HG03432 (cell line): Measurements from ENCODE around the gene SMURF1.

ENCODE experiments used
- ATAC-seq: cut with Tn5 transposase; IDR thresholded peaks from one replicate; pipeline ENCODE4 v1.9.1; 2021; ENCODE audit warnings: mild to moderate bottlenecking, moderate library complexity; ENCODE audit not compliant: unreplicated experiment

SMURF1 gene

DNA sequence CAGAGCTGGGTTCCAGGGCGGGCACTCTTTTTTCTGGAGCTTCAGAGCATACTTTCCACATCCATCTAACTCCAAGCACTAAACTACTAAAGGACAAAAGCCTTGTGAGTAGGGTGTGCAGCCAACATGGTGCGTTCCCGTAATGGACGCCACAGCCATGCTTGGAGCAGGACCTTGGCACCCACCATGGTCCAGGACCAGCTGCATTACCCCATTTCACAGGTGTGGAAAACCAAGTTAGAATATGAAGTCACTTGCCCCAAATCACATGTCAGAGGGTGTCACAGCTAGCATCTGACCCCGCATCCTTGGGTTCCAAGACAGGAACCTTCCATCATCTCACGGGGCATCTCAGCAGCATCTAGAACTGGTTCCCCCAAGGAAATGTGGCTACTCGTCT is 112.4 kb downstream of the SMURF1 start:
- ATAC-seq = no peak

DNA sequence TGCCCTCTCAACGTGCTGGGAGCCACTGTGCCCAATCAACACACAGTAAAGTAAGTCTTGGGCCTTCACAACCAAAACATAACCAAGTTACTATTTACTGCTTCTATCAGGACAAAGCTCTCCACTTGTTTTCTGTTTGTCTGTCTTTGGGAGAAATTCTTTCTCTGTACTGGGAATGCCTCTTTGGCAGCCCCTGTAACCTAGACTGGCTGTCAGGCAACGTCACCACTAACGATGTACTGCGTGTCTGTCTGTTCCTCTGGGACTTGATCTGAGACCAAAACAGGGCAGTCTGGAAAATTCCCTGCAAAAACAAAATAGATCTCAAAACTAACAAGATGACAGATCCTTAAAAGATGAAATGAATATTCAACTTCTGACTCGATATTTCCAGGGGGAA is 113.0 kb downstream of the SMURF1 start:
- no peak for ATAC-seq

DNA sequence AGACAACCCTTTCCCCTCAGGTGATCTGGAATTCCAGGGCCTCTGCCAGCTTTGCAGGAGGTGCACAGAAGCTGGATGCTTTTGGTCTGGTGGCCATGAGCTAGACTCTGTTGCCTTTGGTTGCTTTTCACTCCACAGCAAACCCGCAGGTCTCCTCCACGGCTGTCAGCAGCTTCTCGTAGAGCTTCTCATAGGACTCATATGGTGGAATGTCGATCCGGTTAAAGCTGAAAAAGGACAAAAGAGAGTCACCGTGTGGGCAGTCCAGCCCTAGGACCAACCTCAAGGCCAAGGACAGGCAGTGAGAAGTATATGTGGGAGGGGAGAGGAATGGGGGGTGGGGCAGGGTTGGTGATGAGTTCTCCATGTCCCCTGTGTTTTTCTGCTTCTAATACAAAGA is 113.5 kb downstream of the SMURF1 start:
- ATAC-seq = no peak

- no peak for ATAC-seq
Observed at GRCh38 chr7:99029466-99030435, 114.2 kb downstream of the SMURF1 start.

DNA sequence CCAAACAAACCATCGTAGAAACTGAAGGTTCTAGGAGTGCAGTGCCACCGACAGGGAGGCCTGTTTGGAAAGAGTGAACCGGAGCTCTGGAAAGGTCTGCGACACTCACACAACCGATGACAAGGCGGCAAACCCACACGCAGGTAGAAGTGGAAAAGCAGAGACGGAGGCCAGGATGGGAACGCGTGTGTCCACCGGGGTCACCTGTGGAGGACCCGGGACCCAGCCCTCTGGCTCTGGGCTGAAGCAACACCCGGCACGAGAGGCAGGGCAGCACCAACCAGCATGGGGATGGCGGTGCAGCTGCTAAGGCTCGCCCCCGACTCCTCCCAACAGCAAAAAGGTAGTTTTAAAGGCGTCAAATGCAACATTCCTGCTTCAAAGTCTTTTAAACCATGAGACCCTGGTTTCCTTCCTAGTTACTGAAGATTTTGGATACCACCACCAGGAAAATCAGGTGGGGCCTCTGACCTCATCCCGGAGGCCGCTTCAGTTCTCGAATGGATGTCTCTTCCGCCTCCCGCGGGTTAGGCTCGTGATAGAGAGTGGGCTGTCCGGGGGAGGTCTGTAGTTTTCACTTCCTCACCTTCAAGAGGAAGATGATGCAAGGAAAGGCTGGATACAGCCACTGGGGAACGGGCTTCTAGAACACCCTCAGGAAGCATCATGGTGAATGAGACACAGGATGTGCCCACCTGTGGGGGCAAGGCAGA is 115.5 kb downstream of the SMURF1 start:
- no peak for ATAC-seq

DNA sequence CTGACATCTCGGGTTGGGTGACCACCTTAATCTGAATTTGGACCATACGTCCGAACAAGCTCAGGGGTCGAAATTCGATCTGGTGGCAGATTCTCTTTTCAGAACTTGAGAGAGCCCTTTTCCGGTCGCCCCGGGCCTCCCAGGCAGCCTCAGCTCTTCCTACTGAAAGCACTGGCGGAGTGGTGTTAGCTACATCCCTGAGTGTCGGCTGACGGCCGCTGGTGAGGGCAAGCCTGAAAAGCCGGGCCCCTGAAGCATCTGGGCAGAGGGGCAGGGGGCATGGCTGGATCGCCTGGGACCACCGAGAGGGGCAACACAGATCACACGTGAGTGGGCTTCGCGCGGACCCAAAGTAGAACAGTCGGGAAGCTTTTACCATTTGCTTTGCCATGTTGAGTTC is 116.1 kb downstream of the SMURF1 start:
- no peak for ATAC-seq

DNA sequence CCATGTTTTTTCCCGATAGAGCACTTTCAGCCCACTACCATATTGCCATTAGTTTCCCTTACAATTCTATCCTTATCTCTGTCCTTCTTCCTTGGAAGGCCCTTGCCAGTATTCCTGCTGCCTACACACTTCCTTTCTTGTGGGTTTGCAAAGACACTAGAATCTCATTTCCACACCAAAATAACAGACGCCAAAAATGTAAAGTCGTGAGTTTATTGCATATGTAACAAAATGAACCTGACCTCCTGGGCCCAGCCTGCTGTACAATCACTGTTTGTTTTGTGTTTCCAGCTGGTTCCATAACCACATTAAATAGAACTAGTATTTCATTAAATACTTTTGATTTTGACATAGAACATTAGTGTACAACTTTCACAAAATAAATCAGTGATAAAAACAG is 116.7 kb downstream of the SMURF1 start:
- no peak for ATAC-seq

GRCh38 chr7:99024066-99024465 is 119.8 kb downstream of the SMURF1 start:
- no peak for ATAC-seq

GRCh38 chr7:99021941-99022560 is 121.9 kb downstream of the SMURF1 start:
- no peak for ATAC-seq

DNA sequence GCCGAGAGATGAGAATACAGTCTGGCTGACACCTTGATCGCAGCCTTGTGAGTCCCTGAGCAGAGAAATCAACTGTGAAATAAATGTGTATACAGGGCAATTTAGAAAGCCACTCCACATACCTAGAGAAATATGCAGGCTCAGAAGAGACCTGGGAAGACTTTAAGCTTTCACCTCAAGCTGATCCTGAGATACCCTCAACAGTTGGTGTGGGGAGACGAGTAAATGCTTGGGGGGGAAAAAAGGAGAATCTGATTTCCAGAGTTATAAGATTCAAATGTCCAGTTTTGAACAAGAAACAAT is 123.5 kb downstream of the SMURF1 start:
- no peak for ATAC-seq

- ATAC-seq = no peak
Observed at GRCh38 chr7:99019523-99020412, 124.1 kb downstream of the SMURF1 start.

DNA sequence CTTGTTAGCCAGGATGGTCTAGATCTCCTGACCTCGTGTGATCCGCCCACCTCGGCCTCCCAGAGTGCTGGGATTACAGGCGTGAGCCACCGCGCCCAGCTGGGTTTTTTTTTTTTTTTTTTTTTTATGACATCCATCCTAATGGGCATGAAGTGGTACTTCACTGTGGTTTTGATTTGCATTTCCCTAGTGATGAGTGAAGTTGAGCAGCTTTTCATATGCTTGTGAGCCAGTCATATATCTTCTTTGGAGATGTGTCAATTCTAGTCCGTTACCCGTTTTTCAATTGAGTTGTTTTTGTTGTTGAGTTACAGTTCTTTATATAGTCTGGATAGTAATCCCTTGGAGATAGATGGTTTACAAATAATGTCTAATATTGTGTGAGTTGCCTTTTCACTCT is 127.7 kb downstream of the SMURF1 start:
- ATAC-seq = no peak

DNA sequence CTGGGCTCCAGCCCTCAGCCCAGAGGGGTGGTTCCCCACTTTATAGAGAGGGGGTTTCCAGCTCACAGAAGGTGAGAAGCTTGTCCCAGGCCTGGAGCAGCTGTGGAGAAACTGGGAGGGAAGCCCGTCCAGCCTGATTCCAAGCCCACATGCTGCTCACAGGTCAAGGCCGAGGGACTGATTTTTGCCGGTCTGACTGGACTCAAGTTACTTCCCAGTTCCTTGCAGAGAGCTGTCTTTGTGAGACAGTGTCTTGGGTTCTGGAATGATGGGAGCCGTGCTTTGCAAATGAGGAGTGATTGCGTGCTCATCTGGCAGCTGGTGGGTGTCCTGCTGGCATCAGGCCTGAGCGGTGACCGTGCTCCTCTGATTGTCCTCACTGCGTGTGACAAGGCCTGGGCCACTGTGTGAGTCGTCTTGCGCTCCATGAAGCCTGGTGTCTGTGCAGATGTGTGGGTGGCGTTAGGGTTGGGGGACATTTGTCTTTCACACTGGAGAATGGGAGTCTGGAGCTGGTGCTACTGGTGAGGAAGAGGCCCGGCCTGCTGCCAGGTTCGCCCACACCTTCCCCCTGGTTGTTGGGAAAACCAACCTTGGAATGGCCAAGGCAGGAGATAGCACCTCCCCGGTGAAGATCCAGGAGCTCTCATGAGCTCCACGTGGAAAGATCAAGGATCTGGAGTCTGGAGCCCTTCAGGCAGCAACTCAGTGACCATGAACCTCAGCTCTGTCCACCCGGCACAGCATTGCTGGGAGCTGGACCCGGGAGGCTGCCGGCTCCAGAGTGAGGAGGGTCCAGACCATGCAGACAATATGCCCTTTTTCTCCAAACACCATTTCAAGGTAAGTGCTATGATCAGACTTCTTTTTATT is 129.6 kb downstream of the SMURF1 start:
- no peak for ATAC-seq

DNA sequence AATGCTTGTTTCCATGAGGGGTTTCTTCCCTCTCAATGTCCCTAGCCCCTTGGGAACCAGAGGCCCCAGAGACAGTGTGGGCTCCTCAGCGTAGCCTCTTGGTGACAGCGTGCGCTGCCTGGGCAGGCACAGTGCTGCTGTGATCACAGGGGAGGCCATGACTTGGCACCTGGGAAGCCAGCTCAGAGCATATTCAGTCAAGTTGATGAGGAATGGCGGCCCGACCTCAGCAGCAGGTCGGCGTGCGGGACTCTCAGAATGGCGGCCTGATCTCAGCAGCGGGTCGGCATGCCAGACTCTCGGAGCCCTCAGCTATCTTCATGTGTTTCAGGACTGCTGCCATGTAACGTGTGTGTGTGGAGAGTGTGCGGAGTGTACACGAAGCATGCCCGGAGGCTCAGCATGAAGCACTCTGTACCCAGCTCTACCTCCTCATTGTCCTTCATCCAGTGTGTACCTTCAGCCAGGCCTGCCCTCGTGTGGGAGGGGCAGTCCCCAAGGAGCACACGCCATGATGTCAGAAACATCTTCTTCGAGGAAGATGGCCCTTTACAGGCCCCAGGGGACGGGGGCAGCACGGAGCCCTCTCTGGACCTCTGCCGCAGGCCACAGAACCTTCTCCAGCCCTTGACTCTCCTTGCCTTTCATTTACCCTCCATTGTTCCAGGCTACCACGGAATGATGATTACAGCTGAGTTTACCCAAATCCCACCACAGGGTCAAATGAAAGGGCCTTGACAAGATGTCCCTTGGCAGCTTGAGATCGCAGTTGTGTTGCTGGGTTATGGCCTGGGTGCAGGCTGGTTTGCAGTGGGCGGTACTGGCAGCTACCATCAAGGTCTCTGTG is 130.4 kb downstream of the SMURF1 start:
- ATAC-seq = no peak

GRCh38 chr7:99012722-99013121 is 131.2 kb downstream of the SMURF1 start:
- no peak for ATAC-seq

DNA sequence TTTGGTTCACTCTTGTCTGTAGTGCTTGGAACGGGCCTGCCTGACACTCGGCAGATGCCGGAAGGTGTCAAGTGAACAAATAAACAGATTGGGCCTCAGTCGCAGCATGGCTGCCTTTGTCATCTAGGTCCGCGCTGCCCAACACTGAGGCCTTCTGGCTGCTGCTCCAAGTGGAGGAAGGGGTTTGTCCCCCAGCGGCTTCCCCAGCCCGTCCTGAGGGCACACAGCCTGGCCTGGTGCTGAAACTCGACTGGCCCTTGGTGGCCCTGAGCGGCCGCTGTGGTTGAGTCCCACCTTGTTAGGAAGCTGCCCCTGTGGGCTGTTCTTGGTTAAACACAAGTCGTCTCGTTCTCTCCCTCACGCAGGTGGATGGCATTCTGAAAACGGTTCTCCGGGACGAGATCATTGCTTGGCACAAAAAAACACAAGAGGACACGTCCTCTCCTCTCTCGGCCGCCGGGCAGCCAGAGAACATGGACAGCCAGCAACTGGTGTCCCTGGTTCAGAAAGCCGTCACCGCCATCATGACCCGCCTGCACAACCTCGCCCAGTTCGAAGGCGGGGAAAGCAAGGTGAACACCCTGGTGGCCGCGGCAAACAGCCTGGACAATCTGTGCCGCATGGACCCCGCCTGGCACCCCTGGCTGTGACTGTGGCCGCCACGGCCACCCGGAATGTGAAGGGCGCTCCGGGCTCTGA is 132.1 kb downstream of the SMURF1 start:
- no peak for ATAC-seq

GRCh38 chr7:99011341-99011705 is 132.6 kb downstream of the SMURF1 start:
- no peak for ATAC-seq

DNA sequence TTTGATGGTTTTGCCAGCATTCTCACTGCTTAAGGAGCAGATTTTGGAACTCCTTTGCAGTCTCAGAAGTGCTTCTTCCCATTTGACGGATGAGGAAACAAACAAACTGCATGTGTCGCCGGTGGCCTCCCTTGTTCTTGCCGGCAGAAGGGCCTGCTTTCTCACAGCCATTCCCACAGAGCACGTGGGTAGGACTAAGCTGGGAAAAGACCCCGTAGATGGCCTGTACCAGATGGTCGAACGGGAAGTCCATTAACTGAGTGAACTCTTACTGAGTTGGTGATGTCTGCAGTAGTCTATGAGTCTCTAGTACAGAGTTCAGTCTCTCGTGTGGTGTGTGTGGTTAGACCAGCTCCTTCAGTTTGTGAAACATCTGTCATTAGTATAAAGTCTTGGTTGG is 133.6 kb downstream of the SMURF1 start:
- ATAC-seq = no peak
